ENCODE data around the gene KCND2.

DNA sequence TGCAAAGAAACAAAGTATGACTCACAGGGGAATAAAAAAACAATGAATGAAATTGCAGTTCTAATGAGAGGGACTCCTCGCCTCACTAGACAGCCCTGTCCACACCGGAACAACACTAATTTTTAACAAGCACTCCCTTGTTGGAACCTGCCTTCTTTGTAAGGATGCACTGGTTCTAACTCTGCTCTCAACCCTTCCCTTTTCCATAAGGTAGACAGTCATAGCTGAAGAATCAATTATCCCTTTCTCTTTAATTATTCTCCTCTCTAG, 519.8 kb downstream of the KCND2 start:
- TF ChIP-seq, protein P1, sequence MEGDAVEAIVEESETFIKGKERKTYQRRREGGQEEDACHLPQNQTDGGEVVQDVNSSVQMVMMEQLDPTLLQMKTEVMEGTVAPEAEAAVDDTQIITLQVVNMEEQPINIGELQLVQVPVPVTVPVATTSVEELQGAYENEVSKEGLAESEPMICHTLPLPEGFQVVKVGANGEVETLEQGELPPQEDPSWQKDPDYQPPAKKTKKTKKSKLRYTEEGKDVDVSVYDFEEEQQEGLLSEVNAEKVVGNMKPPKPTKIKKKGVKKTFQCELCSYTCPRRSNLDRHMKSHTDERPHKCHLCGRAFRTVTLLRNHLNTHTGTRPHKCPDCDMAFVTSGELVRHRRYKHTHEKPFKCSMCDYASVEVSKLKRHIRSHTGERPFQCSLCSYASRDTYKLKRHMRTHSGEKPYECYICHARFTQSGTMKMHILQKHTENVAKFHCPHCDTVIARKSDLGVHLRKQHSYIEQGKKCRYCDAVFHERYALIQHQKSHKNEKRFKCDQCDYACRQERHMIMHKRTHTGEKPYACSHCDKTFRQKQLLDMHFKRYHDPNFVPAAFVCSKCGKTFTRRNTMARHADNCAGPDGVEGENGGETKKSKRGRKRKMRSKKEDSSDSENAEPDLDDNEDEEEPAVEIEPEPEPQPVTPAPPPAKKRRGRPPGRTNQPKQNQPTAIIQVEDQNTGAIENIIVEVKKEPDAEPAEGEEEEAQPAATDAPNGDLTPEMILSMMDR (IDR thresholded peaks at IDR 0.05; ENCODE audit: low read length), result no peak
- no peak for TF ChIP-seq EZH2 (IDR thresholded peaks at IDR 0.05; ENCODE audit: borderline replicate concordance, low read length)
